Measurements from ENCODE around the gene CRAMP1. TPM values are rescaled to one million over a fixed set of nuclear protein-coding genes. Genes with fewer than 3 reads are reported as not detected.

The CRAMP1 gene
- total RNA-seq, 1 experiment from 2014 or later: 22.9 TPM

DNA sequence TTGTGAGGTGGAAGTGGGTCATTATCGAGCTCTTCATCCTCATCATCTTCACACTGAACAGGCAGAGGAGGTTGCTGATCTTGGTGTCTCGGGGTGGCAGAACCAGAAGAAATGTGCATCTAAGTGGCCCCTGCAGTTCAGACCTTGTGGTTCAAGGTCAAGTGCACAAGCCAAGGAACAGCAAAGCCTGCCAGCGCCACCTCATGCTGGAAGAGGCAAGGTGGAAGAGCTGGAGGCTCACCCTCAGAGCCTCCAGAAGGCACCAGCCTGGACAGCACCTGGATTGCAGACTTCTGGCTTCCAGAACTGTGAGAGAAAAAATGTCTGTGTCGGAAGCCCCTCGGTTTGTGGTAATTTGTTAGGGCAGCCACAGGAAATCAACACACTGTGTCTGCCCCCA, 32.9 kb upstream of the CRAMP1 start:
- H3K36me3 ChIP-seq (ENCODE audit: control insufficient read depth in 1 of 2, insufficient read depth in 2 of 2, low read length in 2 of 2): peaks cover 0 to 9% of the 10 kb centered on the region in 2 experiments; a peak in 2 of 4 replicates
- H3K79me2 ChIP-seq (ENCODE audit: insufficient read depth, low read length): no peaks in the 10 kb centered on the region
- no peaks in the 10 kb centered on the region for H4K20me1 ChIP-seq (ENCODE audit: insufficient read depth)
- no peaks in the 10 kb centered on the region for H3K27me3 ChIP-seq (ENCODE audit: insufficient read depth, low read length)
- no peak overlapping the region for H3K9ac ChIP-seq (ENCODE audit: low read length)
- H3K9me3 ChIP-seq (ENCODE audit: control insufficient read depth in 1 of 2, insufficient read depth in 1 of 2, low read depth in 1 of 2, low read length in 2 of 2): no peaks in the 10 kb centered on the region
- ChIA-PET RAD21 (ENCODE audit: low non-redundant PET in 1 of 2, low total read pairs in 2 of 2, uncharacterized antibody in 2 of 2, unreplicated experiment in 2 of 2) (no interaction called here), CTCF (no interaction called here), POLR2A (no interaction called here)
- H2AFZ ChIP-seq (ENCODE audit: low read depth, low read length, poor library complexity, severe bottlenecking): no peak overlapping the region
- H3K9me2 ChIP-seq (ENCODE audit: insufficient read depth): no peaks in the 10 kb centered on the region
- BruUV-seq (replicated peaks): no TSS peak
- H3K4me2 ChIP-seq (ENCODE audit: low read length): no peak overlapping the region
- H3K27ac ChIP-seq (ENCODE audit: low read depth, low read length): no peak overlapping the region
- ATAC-seq (no peak), DNase-seq (ENCODE audit: low read depth, low spot score) (no peak)
- no peak overlapping the region for H3K4me3 ChIP-seq (replicated peaks in 1 of 2; ENCODE audit: low read depth in 1 of 2, low read length in 2 of 2)
- intact Hi-C loops (cut with micrococcal nuclease): no loop called here
- no peaks in the 10 kb centered on the region for H3K4me1 ChIP-seq (ENCODE audit: control insufficient read depth in 1 of 2, insufficient read depth in 2 of 2, low read length in 2 of 2)
- TF ChIP-seq ELF1 (IDR thresholded peaks at IDR 0.05; ENCODE audit: borderline replicate concordance, low read depth) (no peak), TCF7L2 (IDR thresholded peaks at IDR 0.05; ENCODE audit: borderline replicate concordance, extremely low read depth, insufficient read depth, insufficient read length) (no peak), RAD21 (IDR thresholded peaks at IDR 0.05; ENCODE audit: low read depth) (no peak), EZH2 (IDR thresholded peaks at IDR 0.05) (no peak), EZH2phosphoT487 (IDR thresholded peaks at IDR 0.05; ENCODE audit: borderline replicate concordance) (no peak), FOSL1 (IDR thresholded peaks at IDR 0.05; ENCODE audit: low read depth) (no peak)
- TF ChIP-seq, protein P1, sequence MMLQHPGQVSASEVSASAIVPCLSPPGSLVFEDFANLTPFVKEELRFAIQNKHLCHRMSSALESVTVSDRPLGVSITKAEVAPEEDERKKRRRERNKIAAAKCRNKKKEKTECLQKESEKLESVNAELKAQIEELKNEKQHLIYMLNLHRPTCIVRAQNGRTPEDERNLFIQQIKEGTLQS (IDR thresholded peaks at IDR 0.05): no peak

DNA sequence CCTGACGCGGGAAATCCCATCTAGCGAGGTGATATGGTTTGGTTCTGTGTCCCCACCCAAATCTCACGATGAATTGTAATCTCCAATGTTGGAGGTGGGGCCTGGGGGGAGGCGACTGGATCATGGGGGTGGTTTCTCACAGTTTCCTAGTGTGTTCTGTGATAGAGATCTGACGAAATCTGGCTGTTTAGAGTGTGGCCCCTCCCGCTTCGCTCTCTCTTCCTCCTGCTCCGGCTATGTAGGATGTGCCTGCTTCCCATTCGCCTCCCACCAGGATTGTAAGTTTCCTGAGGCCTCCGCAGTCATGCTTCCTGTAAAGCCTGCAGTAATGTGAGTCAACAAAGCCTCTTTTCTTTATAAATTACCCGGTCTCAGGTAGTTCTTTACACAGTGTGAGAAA, 31.9 kb upstream of the CRAMP1 start:
- no TSS peak for BruUV-seq (replicated peaks)
- ATAC-seq: no peak
- Histone ChIP-seq H3K9me2 (ENCODE audit: insufficient read depth) (no peaks in the 10 kb centered on the region), H3K27me3 (ENCODE audit: insufficient read depth, low read length) (no peaks in the 10 kb centered on the region), H3K9me3 (ENCODE audit: control insufficient read depth in 1 of 2, insufficient read depth in 1 of 2, low read depth in 1 of 2, low read length in 2 of 2) (no peaks in the 10 kb centered on the region), H3K9ac (ENCODE audit: low read length) (no peak overlapping the region), H3K27ac (ENCODE audit: low read depth, low read length) (no peak overlapping the region), H3K79me2 (ENCODE audit: insufficient read depth, low read length) (no peaks in the 10 kb centered on the region), H3K4me1 (ENCODE audit: control insufficient read depth in 1 of 2, insufficient read depth in 2 of 2, low read length in 2 of 2) (no peaks in the 10 kb centered on the region), H4K20me1 (ENCODE audit: insufficient read depth) (no peaks in the 10 kb centered on the region), H3K36me3 (ENCODE audit: control insufficient read depth in 1 of 2, insufficient read depth in 2 of 2, low read length in 2 of 2) (peaks cover 0 to 14% of the 10 kb centered on the region in 2 experiments; a peak in 2 of 4 replicates), H3K4me2 (ENCODE audit: low read length) (no peak overlapping the region), H2AFZ (ENCODE audit: low read depth, low read length, poor library complexity, severe bottlenecking) (no peak overlapping the region), H3K4me3 (replicated peaks in 1 of 2; ENCODE audit: low read depth in 1 of 2, low read length in 2 of 2) (no peak overlapping the region)
- ChIA-PET POLR2A (no interaction called here), RAD21 (ENCODE audit: low non-redundant PET in 1 of 2, low total read pairs in 2 of 2, uncharacterized antibody in 2 of 2, unreplicated experiment in 2 of 2) (no interaction called here), CTCF (no interaction called here)
- DNase-seq (ENCODE audit: low read depth, low spot score): no peak
- intact Hi-C loops (cut with micrococcal nuclease): no loop called here
- TF ChIP-seq ZNF274 (IDR thresholded peaks at IDR 0.05; ENCODE audit: low read depth, low read length) (no peak), SP1 (IDR thresholded peaks at IDR 0.05; ENCODE audit: low read depth) (no peak), EGR1 (IDR thresholded peaks at IDR 0.05; ENCODE audit: low read depth) (no peak), JUND (IDR thresholded peaks at IDR 0.05) (no peak), CBX3 (IDR thresholded peaks at IDR 0.05; ENCODE audit: low read depth) (no peak), CEBPB (IDR thresholded peaks at IDR 0.05; ENCODE audit: low read depth) (no peak), SRF (IDR thresholded peaks at IDR 0.05; ENCODE audit: low read depth) (no peak), ZFX (IDR thresholded peaks at IDR 0.05) (no peak), RAD21 (IDR thresholded peaks at IDR 0.05; ENCODE audit: low read depth) (no peak)
- TF ChIP-seq, protein P2, sequence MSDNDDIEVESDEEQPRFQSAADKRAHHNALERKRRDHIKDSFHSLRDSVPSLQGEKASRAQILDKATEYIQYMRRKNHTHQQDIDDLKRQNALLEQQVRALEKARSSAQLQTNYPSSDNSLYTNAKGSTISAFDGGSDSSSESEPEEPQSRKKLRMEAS (IDR thresholded peaks at IDR 0.05): no peak
- TF ChIP-seq, protein P1 (IDR thresholded peaks at IDR 0.05): no peak
- TF ChIP-seq, protein P3, sequence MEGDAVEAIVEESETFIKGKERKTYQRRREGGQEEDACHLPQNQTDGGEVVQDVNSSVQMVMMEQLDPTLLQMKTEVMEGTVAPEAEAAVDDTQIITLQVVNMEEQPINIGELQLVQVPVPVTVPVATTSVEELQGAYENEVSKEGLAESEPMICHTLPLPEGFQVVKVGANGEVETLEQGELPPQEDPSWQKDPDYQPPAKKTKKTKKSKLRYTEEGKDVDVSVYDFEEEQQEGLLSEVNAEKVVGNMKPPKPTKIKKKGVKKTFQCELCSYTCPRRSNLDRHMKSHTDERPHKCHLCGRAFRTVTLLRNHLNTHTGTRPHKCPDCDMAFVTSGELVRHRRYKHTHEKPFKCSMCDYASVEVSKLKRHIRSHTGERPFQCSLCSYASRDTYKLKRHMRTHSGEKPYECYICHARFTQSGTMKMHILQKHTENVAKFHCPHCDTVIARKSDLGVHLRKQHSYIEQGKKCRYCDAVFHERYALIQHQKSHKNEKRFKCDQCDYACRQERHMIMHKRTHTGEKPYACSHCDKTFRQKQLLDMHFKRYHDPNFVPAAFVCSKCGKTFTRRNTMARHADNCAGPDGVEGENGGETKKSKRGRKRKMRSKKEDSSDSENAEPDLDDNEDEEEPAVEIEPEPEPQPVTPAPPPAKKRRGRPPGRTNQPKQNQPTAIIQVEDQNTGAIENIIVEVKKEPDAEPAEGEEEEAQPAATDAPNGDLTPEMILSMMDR (IDR thresholded peaks at IDR 0.05 in 2 of 3, conservative IDR thresholded peaks at IDR 0.05 in 1 of 3; ENCODE audit: borderline replicate concordance in 1 of 3, insufficient read depth in 1 of 3, low read depth in 2 of 3, low read length in 2 of 3): no peak
- TF ChIP-seq, protein P4, sequence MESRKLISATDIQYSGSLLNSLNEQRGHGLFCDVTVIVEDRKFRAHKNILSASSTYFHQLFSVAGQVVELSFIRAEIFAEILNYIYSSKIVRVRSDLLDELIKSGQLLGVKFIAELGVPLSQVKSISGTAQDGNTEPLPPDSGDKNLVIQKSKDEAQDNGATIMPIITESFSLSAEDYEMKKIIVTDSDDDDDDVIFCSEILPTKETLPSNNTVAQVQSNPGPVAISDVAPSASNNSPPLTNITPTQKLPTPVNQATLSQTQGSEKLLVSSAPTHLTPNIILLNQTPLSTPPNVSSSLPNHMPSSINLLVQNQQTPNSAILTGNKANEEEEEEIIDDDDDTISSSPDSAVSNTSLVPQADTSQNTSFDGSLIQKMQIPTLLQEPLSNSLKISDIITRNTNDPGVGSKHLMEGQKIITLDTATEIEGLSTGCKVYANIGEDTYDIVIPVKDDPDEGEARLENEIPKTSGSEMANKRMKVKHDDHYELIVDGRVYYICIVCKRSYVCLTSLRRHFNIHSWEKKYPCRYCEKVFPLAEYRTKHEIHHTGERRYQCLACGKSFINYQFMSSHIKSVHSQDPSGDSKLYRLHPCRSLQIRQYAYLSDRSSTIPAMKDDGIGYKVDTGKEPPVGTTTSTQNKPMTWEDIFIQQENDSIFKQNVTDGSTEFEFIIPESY (IDR thresholded peaks at IDR 0.05; ENCODE audit: extremely low read depth, insufficient replicate concordance, low read length): no peak
